OCI-LY3 (cell line): Measurements from ENCODE around the gene SEMA5B.

Experiments
- H2AFZ ChIP-seq: fragments of 200-600, 300-600 bp; shearing (Covaris generic); 2 replicates; pipeline ENCODE4 v1.6.0; 2014; ENCODE audit warnings: antibody characterized with exemption, low read depth, low read length
- H3K27ac ChIP-seq: fragments of 200-600, 300-600 bp; sonication (generic); 2 replicates; pipeline ENCODE4 v1.5.1; 2014; ENCODE audit warnings: mild to moderate bottlenecking, low read length, moderate library complexity, mixed read lengths
- H3K27me3 ChIP-seq: fragments of 200-600, 300-600 bp; sonication (generic); 2 replicates; pipeline ENCODE4 v1.6.1; 2014; ENCODE audit warnings: low read depth, low read length, mixed read lengths
- H3K36me3 ChIP-seq: fragments of 200-600, 300-600 bp; sonication (generic); replicated peaks from 2 replicates; pipeline ENCODE3; 2014; ENCODE audit warnings: low read depth, low read length, mixed read lengths
- H3K4me1 ChIP-seq: fragments of 300-600, 200-600 bp; sonication (generic); 2 replicates; pipeline ENCODE4 v1.6.1; 2014; ENCODE audit warnings: low read length, mixed read lengths
- H3K4me2 ChIP-seq: fragments of 200-600, 300-600 bp; sonication (generic); 2 replicates; pipeline ENCODE4 v1.6.1; 2014; ENCODE audit warnings: low read length, mixed read lengths
- H3K4me3 ChIP-seq: fragments of 300-600, 200-600 bp; sonication (generic); 2 replicates; pipeline ENCODE4 v1.5.1; 2014; ENCODE audit warnings: antibody characterized with exemption, mild to moderate bottlenecking, low read length, moderate library complexity
- H3K79me2 ChIP-seq: fragments of 300-600, 200-600 bp; shearing (Covaris generic); 2 replicates; pipeline ENCODE4 v1.6.1; 2014; ENCODE audit warnings: mild to moderate bottlenecking, low read length, mixed read lengths
- H3K9ac ChIP-seq: fragments of 300-600, 200-600 bp; shearing (Covaris generic); 2 replicates; pipeline ENCODE4 v1.6.0; 2014; ENCODE audit warnings: mild to moderate bottlenecking, low read length, moderate library complexity
- H3K9me3 ChIP-seq: fragments of 200-600, 300-600 bp; shearing (Covaris generic); 2 replicates; pipeline ENCODE4 v1.6.1; 2014; ENCODE audit warnings: low read length, mixed read lengths; ENCODE audit not compliant: insufficient read depth
- H4K20me1 ChIP-seq: fragments of 200-600, 300-600 bp; sonication (generic); 2 replicates; pipeline ENCODE4 v1.6.1; 2016; ENCODE audit warnings: low read length, mixed read lengths; ENCODE audit not compliant: insufficient read depth
- CTCF ChIP-seq: fragments of 200-600, 300-600 bp; sonication (generic); IDR thresholded peaks from 2 replicates; pipeline ENCODE4 v1.5.1; 2014; ENCODE audit warnings: antibody characterized with exemption, low read length, low read depth
- EZH2phosphoT487 ChIP-seq: fragments of 200-600 bp; shearing (Covaris generic); IDR thresholded peaks from 2 replicates; pipeline ENCODE4 v1.6.1; 2018; ENCODE audit warnings: antibody characterized with exemption, mixed run types, low read depth

The SEMA5B gene

GRCh38 chr3:122956693-122957455 is 70.7 kb downstream of the SEMA5B start:
- Histone ChIP-seq H3K4me1 (peaks cover 25% of the 10 kb centered on the region), H2AFZ (no peak overlapping the region), H3K4me3 (no peak overlapping the region), H3K9me3 (no peaks in the 10 kb centered on the region), H3K9ac (no peak overlapping the region), H3K36me3 (no peaks in the 10 kb centered on the region), H3K79me2 (no peaks in the 10 kb centered on the region), H4K20me1 (no peaks in the 10 kb centered on the region), H3K27me3 (no peaks in the 10 kb centered on the region), H3K27ac (no peak overlapping the region), H3K4me2 (no peak overlapping the region)
- TF ChIP-seq EZH2phosphoT487 (no peak), CTCF (no peak)

GRCh38 chr3:122955916-122956692 is 71.5 kb downstream of the SEMA5B start:
- Histone ChIP-seq H3K9ac (no peak overlapping the region), H4K20me1 (no peaks in the 10 kb centered on the region), H3K79me2 (no peaks in the 10 kb centered on the region), H3K27ac (no peak overlapping the region), H3K27me3 (no peaks in the 10 kb centered on the region), H3K4me3 (no peak overlapping the region), H2AFZ (no peak overlapping the region), H3K4me1 (peaks cover 31% of the 10 kb centered on the region), H3K36me3 (no peaks in the 10 kb centered on the region), H3K4me2 (no peak overlapping the region), H3K9me3 (no peaks in the 10 kb centered on the region)
- TF ChIP-seq CTCF, result no peak
- no peak for TF ChIP-seq EZH2phosphoT487

DNA sequence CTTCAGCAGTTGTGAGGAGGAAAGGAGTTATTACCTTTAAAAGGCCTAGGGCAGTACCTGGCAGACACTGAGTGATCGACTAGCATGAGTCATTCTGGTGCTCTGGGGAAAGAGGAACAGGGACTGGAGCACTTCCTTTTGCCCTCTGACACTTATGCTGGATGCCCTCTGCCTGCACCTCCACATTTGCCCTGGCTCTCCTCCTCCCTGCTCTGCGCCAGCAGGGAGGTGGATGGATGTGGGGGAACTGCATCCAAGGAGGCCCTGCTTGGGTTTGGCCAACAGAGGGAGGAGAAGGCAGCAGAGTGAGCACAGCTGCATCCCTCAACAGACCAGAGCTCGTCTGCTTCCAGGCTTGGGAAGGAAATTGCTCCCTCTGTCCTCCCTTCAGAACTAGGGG is 75.0 kb downstream of the SEMA5B start:
- peak overlapping the region; percentile 22; the same call in 1 of the 2 replicates for H3K4me3 ChIP-seq
- H3K9ac ChIP-seq, result peak overlapping the region; percentile 51; the same call in 1 of the 2 replicates
- no peak overlapping the region for H2AFZ ChIP-seq
- peaks cover 5% of the 10 kb centered on the region; the same call in 1 of the 2 replicates for H3K9me3 ChIP-seq
- H3K4me2 ChIP-seq, result peak overlapping the region; percentile 57
- H3K79me2 ChIP-seq, result no peaks in the 10 kb centered on the region
- H3K36me3 ChIP-seq, result peaks cover 8% of the 10 kb centered on the region
- H3K27me3 ChIP-seq, result no peaks in the 10 kb centered on the region
- no peaks in the 10 kb centered on the region for H4K20me1 ChIP-seq
- H3K4me1 ChIP-seq, result peaks cover 52% of the 10 kb centered on the region
- H3K27ac ChIP-seq, result peak overlapping the region; percentile 82
- no peak for TF ChIP-seq EZH2phosphoT487
- 0 out of 2 replicates have a peak, but pooled peaks have one; percentile 5 for TF ChIP-seq CTCF

DNA sequence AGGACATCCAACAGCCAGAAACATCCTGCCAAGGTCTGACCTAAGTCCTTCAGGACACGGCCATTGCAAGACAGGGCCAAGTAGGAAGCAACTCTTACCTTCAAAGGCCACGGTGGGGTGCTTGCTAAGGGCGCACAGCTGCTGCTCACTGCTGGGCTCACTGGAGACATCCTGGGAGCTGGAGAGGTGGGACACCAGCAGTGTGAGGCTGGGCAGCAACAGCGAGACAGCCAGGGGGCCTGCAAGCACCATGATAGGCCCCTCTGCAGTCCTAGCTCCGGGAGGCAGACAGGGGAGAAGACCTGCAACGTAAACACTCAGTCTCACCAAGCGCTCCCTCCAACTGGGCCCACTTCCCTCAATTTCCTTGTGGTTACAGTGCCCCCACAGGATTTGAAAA is 79.2 kb downstream of the SEMA5B start:
- H3K4me2 ChIP-seq, result no peak overlapping the region
- H4K20me1 ChIP-seq, result no peaks in the 10 kb centered on the region

More for the DNA sequence above, 79.2 kb downstream of the SEMA5B start:
- no peak overlapping the region for H3K9ac ChIP-seq
- 0 out of 2 replicates have a peak overlapping the region, but pooled peaks have one; percentile 4 for H3K27ac ChIP-seq
- H3K79me2 ChIP-seq, result no peaks in the 10 kb centered on the region
- no peak overlapping the region for H2AFZ ChIP-seq
- no peaks in the 10 kb centered on the region for H3K27me3 ChIP-seq
- TF ChIP-seq EZH2phosphoT487 (no peak), CTCF (peak; percentile 24; the same call in 1 of the 2 replicates)
- H3K9me3 ChIP-seq, result peaks cover 5% of the 10 kb centered on the region; the same call in 1 of the 2 replicates
- peaks cover 8% of the 10 kb centered on the region for H3K36me3 ChIP-seq
- no peak overlapping the region for H3K4me3 ChIP-seq
- peaks cover 83% of the 10 kb centered on the region for H3K4me1 ChIP-seq
